ENCODE data around the gene KRT39. TPM values are rescaled to one million over a fixed set of nuclear protein-coding genes. Genes with fewer than 3 reads are reported as not detected.

Gene KRT39
- total RNA-seq, 1 experiment from 2014 or later = not detected

- ChIA-PET CTCF (no interaction called here), POLR2A (ENCODE audit: low non-redundant PET) (no interaction called here)
- Histone ChIP-seq H3K4me1 (ENCODE audit: insufficient read depth, low read length, poor library complexity, severe bottlenecking) (no peaks in the 10 kb centered on the region), H3K27me3 (replicated peaks; ENCODE audit: insufficient read depth, low read depth, low read length, poor library complexity) (no peaks in the 10 kb centered on the region), H3K27ac (ENCODE audit: low read depth, low read length, poor library complexity, severe bottlenecking) (no peak overlapping the region), H3K9me3 (ENCODE audit: low read depth, low read length, poor library complexity, severe bottlenecking) (no peaks in the 10 kb centered on the region), H3K4me3 (ENCODE audit: low read depth, low read length, poor library complexity, severe bottlenecking) (no peak overlapping the region), H3K36me3 (ENCODE audit: insufficient read depth, low read length, poor library complexity, severe bottlenecking) (no peaks in the 10 kb centered on the region)
- BruUV-seq (replicated peaks) = no TSS peak
- TF ChIP-seq CTCF (conservative IDR thresholded peaks at IDR 0.05; ENCODE audit: low read depth, low read length) (no peak), EZH2 (IDR thresholded peaks at IDR 0.05; ENCODE audit: borderline replicate concordance, low read depth, low read length, poor library complexity, severe bottlenecking) (no peak)
- intact Hi-C loops (cut with micrococcal nuclease; ENCODE audit: unreplicated experiment) = no loop called here
- DNase-seq (ENCODE audit: low spot score) = no peak
Measured at GRCh38 chr17:40916366-40916765, 50.4 kb downstream of the KRT39 start.

- Histone ChIP-seq H3K36me3 (ENCODE audit: insufficient read depth, low read length, poor library complexity, severe bottlenecking) (no peaks in the 10 kb centered on the region), H3K27me3 (replicated peaks; ENCODE audit: insufficient read depth, low read depth, low read length, poor library complexity) (no peaks in the 10 kb centered on the region), H3K4me3 (ENCODE audit: low read depth, low read length, poor library complexity, severe bottlenecking) (no peak overlapping the region), H3K27ac (ENCODE audit: low read depth, low read length, poor library complexity, severe bottlenecking) (no peak overlapping the region), H3K4me1 (ENCODE audit: insufficient read depth, low read length, poor library complexity, severe bottlenecking) (peaks cover 4% of the 10 kb centered on the region), H3K9me3 (ENCODE audit: low read depth, low read length, poor library complexity, severe bottlenecking) (no peaks in the 10 kb centered on the region)
- TF ChIP-seq CTCF (conservative IDR thresholded peaks at IDR 0.05; ENCODE audit: low read depth, low read length) = no peak
- TF ChIP-seq EZH2 (IDR thresholded peaks at IDR 0.05; ENCODE audit: borderline replicate concordance, low read depth, low read length, poor library complexity, severe bottlenecking) = no peak
- CTCF ChIA-PET = interaction anchor here (0.5 kb wide), 1 partner anchor 700 kb away, joined by 8 read pairs; no protein-coding TSS in a partner anchor
- intact Hi-C loops (cut with micrococcal nuclease; ENCODE audit: unreplicated experiment) = no loop called here
- POLR2A ChIA-PET (ENCODE audit: low non-redundant PET) = interaction anchor here (0.6 kb wide), 1 partner anchor 29 kb away, joined by 3 read pairs; no protein-coding TSS in a partner anchor
- BruUV-seq (replicated peaks) = no TSS peak
- DNase-seq (ENCODE audit: low spot score) = no peak
Measured at GRCh38 chr17:40915721-40916256, 51.0 kb downstream of the KRT39 start.

- TF ChIP-seq EZH2 (IDR thresholded peaks at IDR 0.05; ENCODE audit: borderline replicate concordance, low read depth, low read length, poor library complexity, severe bottlenecking) = no peak
- no peak for TF ChIP-seq CTCF (conservative IDR thresholded peaks at IDR 0.05; ENCODE audit: low read depth, low read length)
- no peaks in the 10 kb centered on the region for H3K9me3 ChIP-seq (ENCODE audit: low read depth, low read length, poor library complexity, severe bottlenecking)
- H3K27ac ChIP-seq (ENCODE audit: low read depth, low read length, poor library complexity, severe bottlenecking) = no peak overlapping the region
- H3K27me3 ChIP-seq (replicated peaks; ENCODE audit: insufficient read depth, low read depth, low read length, poor library complexity) = no peaks in the 10 kb centered on the region
- POLR2A ChIA-PET (ENCODE audit: low non-redundant PET) = interaction anchor here (0.6 kb wide), 1 partner anchor 29 kb away, joined by 3 read pairs; no protein-coding TSS in a partner anchor
- CTCF ChIA-PET = no interaction called here
- H3K36me3 ChIP-seq (ENCODE audit: insufficient read depth, low read length, poor library complexity, severe bottlenecking) = no peaks in the 10 kb centered on the region
- peaks cover 9% of the 10 kb centered on the region for H3K4me1 ChIP-seq (ENCODE audit: insufficient read depth, low read length, poor library complexity, severe bottlenecking)
- no peak for DNase-seq (ENCODE audit: low spot score)
- H3K4me3 ChIP-seq (ENCODE audit: low read depth, low read length, poor library complexity, severe bottlenecking) = no peak overlapping the region
- intact Hi-C loops (cut with micrococcal nuclease; ENCODE audit: unreplicated experiment) = no loop called here
- BruUV-seq (replicated peaks) = no TSS peak
Measured at GRCh38 chr17:40915199-40915661, 51.5 kb downstream of the KRT39 start.

Measured in A673 (cell line).